ACHN (cell line): ENCODE measurements around the gene AFAP1.

Source experiments
- DNase-seq: peaks from one replicate; pipeline ENCODE4 v3.0.0-alpha.2; 2015
- in situ Hi-C: cut with HindIII; loops from 2 replicates; pipeline ENCODE4 v1.10.0; 2017; ENCODE audit warnings: low sequenced_read_pairs, low pct_ligation_motif_present, low pct_unique_long_range_greater_than_20kb

AFAP1 gene

GRCh38 chr4:7807351-7807921 is 132.2 kb downstream of the AFAP1 start:
- in situ Hi-C loops, result loop anchor here (25.0 kb wide), 1 partner anchor 130 kb away; the partner anchor contains the start of gene AFAP1
- DNase-seq, result no peak

- in situ Hi-C loops, result loop anchor here (25.0 kb wide), 1 partner anchor 131 kb away; the partner anchor contains the start of gene AFAP1
- no peak for DNase-seq
Observed at GRCh38 chr4:7806338-7807090, 133.1 kb downstream of the AFAP1 start.

- in situ Hi-C loops, result loop anchor here (25.0 kb wide), 1 partner anchor 132 kb away; the partner anchor contains the start of gene AFAP1
- peak; percentile 92 for DNase-seq
Observed at GRCh38 chr4:7805533-7806337, 133.9 kb downstream of the AFAP1 start.

GRCh38 chr4:7804756-7805385 is 134.8 kb downstream of the AFAP1 start:
- in situ Hi-C loops, result loop anchor here (25.0 kb wide), 1 partner anchor 132 kb away; the partner anchor contains the start of gene AFAP1
- DNase-seq, result no peak

- in situ Hi-C loops, result loop anchor here (25.0 kb wide), 1 partner anchor 133 kb away; the partner anchor contains the start of gene AFAP1
- peak; percentile 77 for DNase-seq
Observed at GRCh38 chr4:7803992-7804755, 135.5 kb downstream of the AFAP1 start.

- in situ Hi-C loops, result loop anchor here (25.0 kb wide), 1 partner anchor 134 kb away; the partner anchor contains the start of gene AFAP1
- no peak for DNase-seq
Observed at GRCh38 chr4:7803371-7803770, 136.3 kb downstream of the AFAP1 start.

GRCh38 chr4:7802093-7802726 is 137.5 kb downstream of the AFAP1 start:
- in situ Hi-C loops, result loop anchor here (25.0 kb wide), 1 partner anchor 135 kb away; the partner anchor contains the start of gene AFAP1
- peak; percentile 67 for DNase-seq

- in situ Hi-C loops, result loop anchor here (25.0 kb wide), 1 partner anchor 136 kb away; the partner anchor contains the start of gene AFAP1
- no peak for DNase-seq
Observed at GRCh38 chr4:7801641-7802040, 138.0 kb downstream of the AFAP1 start.

GRCh38 chr4:7801001-7801400 is 138.7 kb downstream of the AFAP1 start:
- DNase-seq, result no peak
- in situ Hi-C loops, result loop anchor here (25.0 kb wide), 1 partner anchor 136 kb away; the partner anchor contains the start of gene AFAP1

GRCh38 chr4:7800410-7800809 is 139.3 kb downstream of the AFAP1 start:
- no peak for DNase-seq
- in situ Hi-C loops, result loop anchor here (25.0 kb wide), 1 partner anchor 137 kb away; the partner anchor contains the start of gene AFAP1

- no peak for DNase-seq
- in situ Hi-C loops, result loop anchor here (25.0 kb wide), 1 partner anchor 138 kb away; the partner anchor contains the start of gene AFAP1
Observed at GRCh38 chr4:7799736-7800135, 139.9 kb downstream of the AFAP1 start.

- in situ Hi-C loops, result no loop called here
- no peak for DNase-seq
Observed at GRCh38 chr4:7799306-7799705, 140.4 kb downstream of the AFAP1 start.

GRCh38 chr4:7798178-7798995 is 141.3 kb downstream of the AFAP1 start:
- DNase-seq, result no peak
- in situ Hi-C loops, result no loop called here

- in situ Hi-C loops, result no loop called here
- DNase-seq, result no peak
Observed at GRCh38 chr4:7797330-7797729, 142.3 kb downstream of the AFAP1 start.

- in situ Hi-C loops, result no loop called here
- DNase-seq, result no peak
Observed at GRCh38 chr4:7795983-7796382, 143.7 kb downstream of the AFAP1 start.

- in situ Hi-C loops, result no loop called here
- no peak for DNase-seq
Observed at GRCh38 chr4:7793186-7793585, 146.5 kb downstream of the AFAP1 start.
